NOMO-1 treated with dmso at 0.1 percent for 144 hours (cell line): ENCODE results near the gene KRTAP10-10.
"Not testable (repeated sequence)": the region's sequence is repeated elsewhere in the genome, so short reads cannot be mapped to it uniquely, and the experiment has no call there.

Experiments used
- DNase-seq: peaks from one replicate; lab custom pipeline; 2025; ENCODE audit not compliant: unreplicated experiment; lab: John Stamatoyannopoulos, UW

KRTAP10-10 gene

GRCh38 chr21:44626262-44626661, 10.9 kb upstream of the KRTAP10-10 start:
- no peak for DNase-seq

- no peak for DNase-seq
These were observed 10.4 kb upstream of the KRTAP10-10 start, which contains the start of gene KRTAP10-9 for GRCh38 chr21:44626673-44627143. Gene KRTAP10-9, plus strand, starts transcription at chr21:44627093. Its CDS starts 79 bp downstream, at chr21:44627172.

DNA sequence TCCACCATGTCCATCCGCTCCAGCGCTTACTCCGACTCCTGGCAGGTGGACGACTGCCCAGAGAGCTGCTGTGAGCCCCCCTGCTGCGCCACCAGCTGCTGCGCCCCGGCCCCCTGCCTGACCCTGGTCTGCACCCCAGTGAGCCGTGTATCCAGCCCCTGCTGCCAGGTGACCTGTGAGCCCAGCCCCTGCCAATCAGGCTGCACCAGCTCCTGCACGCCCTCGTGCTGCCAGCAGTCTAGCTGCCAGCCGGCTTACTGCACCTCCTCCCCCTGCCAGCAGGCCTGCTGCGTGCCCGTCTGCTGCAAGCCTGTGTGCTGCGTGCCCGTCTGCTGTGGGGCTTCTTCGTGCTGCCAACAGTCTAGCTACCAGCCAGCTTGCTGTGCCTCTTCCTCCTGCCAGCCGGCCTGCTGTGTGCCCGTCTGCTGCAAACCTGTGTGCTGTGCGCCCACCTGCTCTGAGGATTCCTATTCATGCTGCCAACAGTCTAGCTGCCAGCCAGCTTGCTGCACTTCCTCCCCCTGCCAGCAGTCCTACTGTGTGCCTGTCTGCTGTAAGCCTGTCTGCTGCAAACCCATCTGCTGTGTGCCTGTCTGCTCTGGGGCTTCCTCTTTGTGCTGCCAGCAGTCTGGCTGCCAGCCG, 9.9 kb upstream of the KRTAP10-10 start:
- not testable (repeated sequence) for DNase-seq

DNA sequence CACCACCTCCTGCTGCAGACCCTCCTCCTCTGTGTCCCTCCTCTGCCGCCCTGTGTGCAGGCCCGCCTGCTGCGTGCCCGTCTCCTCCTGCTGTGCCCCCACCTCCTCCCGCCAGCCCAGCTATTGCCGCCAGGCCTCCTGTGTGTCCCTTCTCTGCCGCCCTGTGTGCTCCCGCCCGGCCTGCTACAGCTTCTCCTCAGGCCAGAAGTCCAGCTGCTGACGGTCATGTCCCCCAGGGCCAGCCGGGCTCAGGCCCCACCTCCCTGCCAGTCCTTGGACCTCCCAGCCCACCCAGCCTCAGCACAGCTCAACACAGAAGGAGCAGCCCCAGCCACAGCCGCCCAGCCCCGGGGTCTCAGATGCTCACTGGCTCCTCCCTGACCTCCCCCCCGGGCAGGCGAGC, 9.3 kb upstream of the KRTAP10-10 start:
- DNase-seq, result not testable (repeated sequence)

DNA sequence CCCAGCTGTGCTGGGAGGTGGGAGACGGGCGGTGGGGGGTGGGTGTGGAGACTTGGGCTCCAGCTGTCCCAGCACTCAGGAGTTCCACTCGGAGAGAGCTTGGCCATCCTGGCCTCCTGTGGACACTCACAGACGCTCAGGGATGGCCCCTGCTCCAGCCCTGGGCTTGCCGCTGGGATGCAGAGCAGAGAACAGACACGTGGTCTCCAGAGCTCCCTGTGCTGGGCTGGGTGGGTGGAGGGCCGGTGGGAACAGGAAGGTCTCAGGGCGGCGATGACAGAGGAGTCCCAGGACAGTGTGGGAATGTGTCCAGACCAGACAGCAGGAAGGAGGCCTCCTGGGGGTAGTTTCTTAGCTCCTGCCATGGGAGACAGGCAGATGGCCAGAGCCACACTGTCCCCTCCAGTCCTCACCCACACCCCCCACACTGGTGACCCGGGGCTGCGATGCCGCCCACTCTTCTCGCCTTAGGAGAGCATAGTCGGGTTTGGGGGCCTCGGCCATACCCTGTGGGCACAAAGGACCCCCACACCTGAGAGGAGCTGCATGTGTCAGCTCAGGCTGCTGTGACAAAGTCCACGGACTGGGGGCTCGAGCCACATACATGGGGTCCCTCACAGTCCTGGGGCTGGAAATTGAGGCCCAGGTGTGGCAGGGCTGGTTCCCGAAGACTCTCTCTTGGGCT, 8.3 kb upstream of the KRTAP10-10 start:
- no peak for DNase-seq

DNA sequence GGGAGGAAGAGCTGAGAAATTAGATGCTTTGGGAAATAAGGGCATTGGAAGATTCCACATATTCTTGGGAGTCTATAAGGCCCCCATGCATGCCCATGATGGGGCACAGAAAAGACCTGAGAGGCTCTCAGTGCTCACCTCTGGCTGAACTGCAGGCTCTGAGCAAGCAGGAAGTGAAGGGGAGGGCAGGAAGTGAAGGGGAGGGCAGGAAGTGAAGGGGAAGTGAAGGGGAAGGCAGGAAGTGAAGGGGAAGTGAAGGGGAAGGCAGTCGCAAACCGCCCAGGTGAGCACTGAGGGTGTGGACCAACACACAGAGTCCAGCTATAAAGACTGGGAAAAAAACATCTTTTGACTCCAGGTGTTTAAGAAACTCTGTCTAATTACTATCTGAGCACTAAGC, 6.7 kb upstream of the KRTAP10-10 start:
- no peak for DNase-seq

GRCh38 chr21:44632067-44632466, 5.1 kb upstream of the KRTAP10-10 start:
- DNase-seq, result no peak

DNA sequence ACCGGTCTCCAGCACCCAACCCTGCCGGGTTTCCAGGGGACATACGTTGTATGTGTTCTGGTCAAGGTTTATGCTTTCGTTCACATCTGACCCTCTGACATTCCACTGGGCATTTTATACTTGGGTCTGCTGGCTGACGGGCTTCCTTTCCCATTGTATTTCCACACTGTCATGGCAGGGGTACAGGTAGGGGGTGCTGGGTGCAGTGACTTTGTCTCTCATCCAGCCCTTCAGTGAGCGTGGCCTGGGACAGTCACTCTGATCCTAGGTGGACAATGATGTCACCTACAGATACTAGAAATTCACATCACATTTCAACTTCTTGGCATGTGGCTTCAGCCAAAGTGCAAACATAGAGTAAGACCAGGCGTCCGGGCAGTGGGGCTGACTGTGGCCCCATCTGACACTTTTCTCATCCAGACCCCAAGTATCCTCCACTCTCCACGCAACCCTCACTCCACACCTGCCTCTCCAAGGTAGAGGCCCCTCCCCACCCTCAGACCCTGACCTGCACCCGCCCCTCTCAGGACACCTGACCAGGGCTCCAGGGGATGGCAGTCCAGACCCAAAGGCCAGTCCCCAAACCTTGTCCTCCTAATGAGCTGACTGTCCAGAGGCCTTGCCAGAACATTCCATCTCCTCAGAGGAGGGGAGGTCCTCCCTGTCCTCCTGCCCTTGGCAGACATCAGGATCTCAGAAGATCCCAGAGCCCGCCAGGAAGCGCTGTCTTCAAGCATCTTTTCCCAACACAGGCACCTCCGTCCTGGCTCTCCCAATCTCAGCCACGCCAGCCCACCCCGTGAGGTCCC, 743 bp upstream of the KRTAP10-10 start:
- DNase-seq, result no peak

DNA sequence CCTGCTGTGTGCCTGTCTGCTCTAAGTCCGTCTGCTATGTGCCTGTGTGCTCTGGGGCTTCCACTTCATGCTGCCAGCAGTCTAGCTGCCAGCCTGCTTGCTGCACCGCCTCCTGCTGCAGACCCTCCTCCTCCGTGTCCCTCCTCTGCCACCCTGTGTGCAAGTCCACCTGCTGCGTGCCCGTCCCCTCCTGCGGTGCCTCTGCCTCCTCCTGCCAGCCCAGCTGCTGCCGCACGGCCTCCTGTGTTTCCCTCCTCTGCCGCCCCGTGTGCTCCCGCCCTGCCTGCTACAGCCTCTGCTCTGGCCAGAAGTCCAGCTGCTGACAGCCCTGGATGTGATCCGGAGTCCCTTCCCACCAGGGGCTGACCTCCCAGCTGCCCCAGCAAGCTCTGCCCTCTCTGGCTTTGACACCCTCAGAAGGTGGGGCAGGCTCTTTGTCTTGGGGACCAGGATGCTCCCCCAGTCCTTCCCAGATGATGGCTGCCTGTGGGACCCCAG, 744 bp downstream of the KRTAP10-10 start:
- not testable (repeated sequence) for DNase-seq

- DNase-seq, result not testable (repeated sequence)
These were observed 1.6 kb downstream of the KRTAP10-10 start for GRCh38 chr21:44638506-44639330.

DNA sequence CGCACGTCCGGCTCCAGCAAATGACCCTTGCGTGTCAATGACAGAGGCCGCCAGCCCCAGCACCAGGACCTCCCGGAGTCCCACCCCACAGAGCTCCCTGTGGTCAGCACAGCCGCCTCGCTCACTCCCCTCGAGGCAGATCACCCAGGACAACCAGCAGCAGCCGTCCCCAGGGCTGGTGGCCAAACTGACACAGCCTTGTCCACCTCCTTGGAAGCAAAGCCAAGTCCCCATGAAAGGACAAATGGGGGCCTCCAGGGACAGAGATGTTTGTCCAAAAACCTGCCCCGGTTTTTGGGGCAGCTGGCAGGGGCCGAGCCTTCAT, 2.1 kb downstream of the KRTAP10-10 start:
- no peak for DNase-seq

DNA sequence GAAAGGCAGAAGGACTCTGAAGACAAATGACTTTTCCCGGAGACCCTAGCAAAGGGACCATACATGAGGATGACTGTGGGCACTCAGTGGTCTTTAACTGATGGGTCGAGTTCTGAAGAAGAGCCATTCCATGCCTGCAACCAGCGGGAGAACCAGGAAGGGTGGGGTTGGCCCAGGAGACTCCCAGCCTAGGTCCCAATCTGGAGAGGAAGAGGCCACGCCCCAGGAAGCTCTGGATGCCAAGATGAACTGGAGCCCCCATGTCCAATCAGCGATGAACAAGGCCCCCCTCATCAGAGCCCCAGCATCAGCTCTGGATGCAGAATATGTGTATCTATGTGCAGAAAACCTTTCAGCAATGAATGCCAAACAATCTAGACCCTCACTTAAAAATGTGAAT, 3.6 kb downstream of the KRTAP10-10 start:
- DNase-seq, result no peak

GRCh38 chr21:44643741-44644310, 6.7 kb downstream of the KRTAP10-10 start:
- DNase-seq, result no peak

DNA sequence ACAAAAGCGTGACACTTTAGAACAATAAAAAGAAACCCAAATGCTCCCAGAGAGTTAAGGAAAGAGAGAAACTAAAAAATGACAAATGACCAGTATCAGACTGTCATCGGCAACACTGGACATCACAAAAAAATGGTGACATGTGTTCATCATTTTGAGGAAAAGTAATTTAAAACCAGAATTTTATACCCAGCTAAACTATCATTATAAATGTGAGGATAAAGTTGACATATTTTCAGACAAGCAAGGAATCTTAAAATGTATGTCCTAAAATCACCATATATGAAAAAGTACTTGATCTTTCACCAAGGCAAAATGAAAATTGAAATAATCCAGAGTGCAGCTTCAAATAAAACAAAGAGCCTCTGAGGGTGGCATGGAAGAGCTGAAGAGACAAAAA, 7.7 kb downstream of the KRTAP10-10 start:
- DNase-seq, result no peak

- not testable (repeated sequence) for DNase-seq
These were observed 9.4 kb downstream of the KRTAP10-10 start, which contains the start of gene KRTAP10-11 for GRCh38 chr21:44646366-44647221. Gene KRTAP10-11, plus strand, starts transcription at chr21:44646414. Its CDS starts 45 bp downstream, at chr21:44646459.

DNA sequence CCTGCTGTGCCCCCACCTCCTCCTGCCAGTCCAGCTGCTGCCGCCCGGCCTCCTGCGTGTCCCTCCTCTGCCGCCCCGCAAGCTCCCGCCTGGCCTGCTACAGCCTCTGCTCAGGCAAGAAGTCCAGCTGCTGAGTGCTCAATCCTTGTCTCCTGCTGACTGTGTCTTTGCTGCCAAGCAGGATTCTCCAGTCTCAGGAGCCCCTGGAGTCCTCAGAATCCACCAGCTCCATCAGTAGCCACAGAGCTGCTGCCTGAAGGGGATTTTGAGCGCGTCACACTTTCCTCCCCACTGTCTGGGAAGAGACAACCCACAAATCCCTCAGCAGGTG, 10.0 kb downstream of the KRTAP10-10 start:
- no peak for DNase-seq

DNA sequence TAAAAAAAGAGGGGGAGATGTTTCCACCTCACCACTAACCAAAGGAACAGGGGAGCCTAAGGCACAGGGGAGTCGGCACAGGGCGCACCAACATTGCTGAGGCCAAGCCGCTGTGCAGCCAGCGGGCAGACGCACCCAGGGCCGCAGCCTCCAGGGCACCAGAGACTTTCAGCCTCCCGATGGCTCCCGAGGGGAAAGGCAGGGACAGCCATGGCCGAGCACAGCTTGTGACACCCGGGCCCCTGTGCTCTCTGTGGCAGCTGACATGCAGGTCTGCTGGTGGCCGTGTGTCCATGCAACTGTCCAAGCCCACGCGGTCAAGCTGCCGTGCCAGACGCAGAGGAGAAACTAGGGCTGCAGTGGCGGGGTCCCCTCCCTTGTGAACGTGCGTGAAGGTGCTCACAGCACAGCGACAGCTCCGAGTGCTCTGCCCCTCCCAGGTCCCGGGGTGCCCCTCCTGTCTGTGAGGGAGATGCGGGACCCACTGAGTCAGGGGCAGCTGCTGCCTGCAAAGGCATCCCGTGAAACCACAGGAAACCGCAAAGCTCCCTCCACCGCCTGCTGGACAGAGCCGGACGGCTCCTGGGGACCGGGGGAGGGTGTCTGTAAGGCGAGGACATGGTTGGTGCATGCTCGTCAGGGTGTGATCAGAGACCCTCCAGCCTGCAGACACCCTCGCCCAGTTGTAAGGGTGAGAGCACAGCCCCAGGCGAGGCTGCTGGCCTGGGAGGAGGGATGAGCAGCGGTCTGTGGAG, 11.6 kb downstream of the KRTAP10-10 start:
- DNase-seq, result no peak

- no peak for DNase-seq
These were observed 12.5 kb downstream of the KRTAP10-10 start for GRCh38 chr21:44649521-44650100.
